Coronary artery (tissue), 2 donors: ENCODE data around the gene LPP.

ENCODE experiments used
- DNase-seq: peaks from one replicate; pipeline ENCODE4 v3.0.0-alpha.2; 2017; ENCODE audit warnings: low spot score
- H3K27ac ChIP-seq, 2 donors: fragments of 200-600 bp; sonication (generic); one replicate each; pipeline ENCODE4 v1.5.1; 2016 to 2019
- H3K4me3 ChIP-seq: fragments of 200-600 bp; sonication (generic); 2 replicates; pipeline ENCODE4 v1.5.1; 2016; ENCODE audit warnings: mild to moderate bottlenecking, moderate library complexity
- CTCF ChIP-seq: fragments of 200-600 bp; sonication (generic); IDR thresholded peaks from one replicate; pipeline ENCODE4 v1.5.1; 2019; ENCODE audit warnings: antibody characterized with exemption

The LPP gene

GRCh38 chr3:188327433-188327832, 173.5 kb downstream of the LPP start:
- TF ChIP-seq CTCF = no peak
- Histone ChIP-seq H3K27ac (peak overlapping the region; percentile 43 to 63), H3K4me3 (no peak overlapping the region)
- no peak for DNase-seq

GRCh38 chr3:188330138-188330537, 176.2 kb downstream of the LPP start:
- no peak for DNase-seq
- Histone ChIP-seq H3K27ac (no peak overlapping the region), H3K4me3 (no peak overlapping the region)
- TF ChIP-seq CTCF = no peak

- Histone ChIP-seq H3K4me3 (no peak overlapping the region), H3K27ac (no peak overlapping the region)
- no peak for TF ChIP-seq CTCF
- DNase-seq = no peak
Observed at GRCh38 chr3:188331166-188331565, 177.2 kb downstream of the LPP start.

DNA sequence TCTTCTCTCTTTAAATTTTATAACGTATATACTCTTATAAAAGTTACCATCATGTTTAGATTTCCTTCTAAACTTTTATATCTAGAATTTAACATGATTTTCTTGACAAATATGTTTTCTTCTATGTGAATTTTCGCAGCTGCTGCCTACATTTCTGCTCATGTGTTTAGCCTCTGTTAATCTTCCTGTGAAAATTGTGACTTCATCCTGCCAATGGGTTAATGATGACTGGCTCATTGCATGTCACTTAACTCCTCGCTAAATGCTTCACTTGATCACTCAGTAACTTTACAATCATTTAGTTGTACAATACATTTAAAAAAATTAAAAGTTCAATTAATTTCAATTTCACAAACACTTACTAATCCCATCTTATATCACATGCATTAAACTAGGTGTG, 178.1 kb downstream of the LPP start:
- H3K27ac ChIP-seq = no peak overlapping the region
- H3K4me3 ChIP-seq = no peak overlapping the region
- DNase-seq = no peak
- no peak for TF ChIP-seq CTCF

DNA sequence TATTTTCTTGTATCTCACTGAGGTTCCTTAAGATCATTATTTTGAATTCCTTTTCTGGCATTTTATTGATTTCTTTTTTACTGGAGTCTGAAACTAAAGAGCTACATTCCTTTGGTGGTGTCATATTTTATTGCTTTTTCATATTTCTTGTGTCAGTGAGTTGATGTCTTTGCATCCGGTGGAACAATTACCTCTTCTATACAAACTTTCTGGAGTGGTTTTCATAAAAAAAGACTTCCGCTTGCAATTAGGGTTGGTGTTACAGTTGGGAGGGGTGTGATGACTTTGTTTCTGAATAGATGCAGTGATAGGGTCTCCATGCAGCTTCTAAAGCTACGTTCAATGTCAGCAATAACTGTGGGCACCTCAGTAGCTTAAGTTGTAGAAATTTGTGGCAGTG, 181.7 kb downstream of the LPP start:
- peak overlapping the region in 1 of 2 donors; percentile 41 for H3K27ac ChIP-seq

GRCh38 chr3:188336178-188336577, 182.2 kb downstream of the LPP start:
- Histone ChIP-seq H3K27ac (peak overlapping the region in 1 of 2 donors; percentile 41), H3K4me3 (no peak overlapping the region)
- no peak for TF ChIP-seq CTCF
- no peak for DNase-seq

More for the DNA sequence above, 181.7 kb downstream of the LPP start:
- DNase-seq = no peak
- no peak overlapping the region for H3K4me3 ChIP-seq
- TF ChIP-seq CTCF = no peak

GRCh38 chr3:188337232-188337631, 183.3 kb downstream of the LPP start:
- DNase-seq = no peak
- H3K27ac ChIP-seq = peak overlapping the region; percentile 16 to 41
- H3K4me3 ChIP-seq = no peak overlapping the region
- no peak for TF ChIP-seq CTCF
